Measurements from ENCODE around the gene ZC3H18. TPM values are rescaled to one million over a fixed set of nuclear protein-coding genes. Genes with fewer than 3 reads are reported as not detected.

The ZC3H18 gene
- total and polyA plus RNA-seq, 2 experiments from 2014 or later, result 30.0 to 40.7 TPM

- no peak overlapping the region for H2AFZ ChIP-seq
- peaks cover 2% of the 10 kb centered on the region for H3K27me3 Mint-ChIP-seq (ENCODE audit: insufficient read depth, low read depth, poor library complexity)
- peak overlapping the region; percentile 70 for H3K4me3 Mint-ChIP-seq
- H3F3A ChIP-seq (replicated peaks; ENCODE audit: low read depth), result peaks cover 20% of the 10 kb centered on the region
- H3K9me2 ChIP-seq (ENCODE audit: insufficient read depth), result no peaks in the 10 kb centered on the region
- peak overlapping the region; percentile 77 for H3K4me2 ChIP-seq
- H3K27ac ChIP-seq (ENCODE audit: low read depth), result peak overlapping the region; percentile 80
- peak; percentile 89 for ATAC-seq
- peaks cover 8% of the 10 kb centered on the region for H3K36me3 ChIP-seq (ENCODE audit: insufficient read depth)
- peaks cover 39% of the 10 kb centered on the region for H3K36me3 Mint-ChIP-seq (ENCODE audit: low read depth)
- DNase-seq (ENCODE audit: low spot score), result peak; percentile 92
- peaks cover 20% of the 10 kb centered on the region for H3K79me2 ChIP-seq (replicated peaks; ENCODE audit: insufficient read depth)
- H4K20me1 ChIP-seq (replicated peaks; ENCODE audit: insufficient read depth), result peaks cover 37% of the 10 kb centered on the region
- H3K4me1 ChIP-seq (ENCODE audit: insufficient read depth), result peaks cover 9% of the 10 kb centered on the region; the same call in 1 of the 2 replicates
- no peaks in the 10 kb centered on the region for H3K9me3 Mint-ChIP-seq
- peaks cover 21% of the 10 kb centered on the region for H3K4me1 Mint-ChIP-seq
- no peaks in the 10 kb centered on the region for H3K27me3 ChIP-seq (ENCODE audit: insufficient read depth)
- TF ChIP-seq, protein P1, sequence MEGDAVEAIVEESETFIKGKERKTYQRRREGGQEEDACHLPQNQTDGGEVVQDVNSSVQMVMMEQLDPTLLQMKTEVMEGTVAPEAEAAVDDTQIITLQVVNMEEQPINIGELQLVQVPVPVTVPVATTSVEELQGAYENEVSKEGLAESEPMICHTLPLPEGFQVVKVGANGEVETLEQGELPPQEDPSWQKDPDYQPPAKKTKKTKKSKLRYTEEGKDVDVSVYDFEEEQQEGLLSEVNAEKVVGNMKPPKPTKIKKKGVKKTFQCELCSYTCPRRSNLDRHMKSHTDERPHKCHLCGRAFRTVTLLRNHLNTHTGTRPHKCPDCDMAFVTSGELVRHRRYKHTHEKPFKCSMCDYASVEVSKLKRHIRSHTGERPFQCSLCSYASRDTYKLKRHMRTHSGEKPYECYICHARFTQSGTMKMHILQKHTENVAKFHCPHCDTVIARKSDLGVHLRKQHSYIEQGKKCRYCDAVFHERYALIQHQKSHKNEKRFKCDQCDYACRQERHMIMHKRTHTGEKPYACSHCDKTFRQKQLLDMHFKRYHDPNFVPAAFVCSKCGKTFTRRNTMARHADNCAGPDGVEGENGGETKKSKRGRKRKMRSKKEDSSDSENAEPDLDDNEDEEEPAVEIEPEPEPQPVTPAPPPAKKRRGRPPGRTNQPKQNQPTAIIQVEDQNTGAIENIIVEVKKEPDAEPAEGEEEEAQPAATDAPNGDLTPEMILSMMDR (conservative IDR thresholded peaks at IDR 0.05; ENCODE audit: low read depth in 2 of 2), result peak; percentile 17 to 54; a peak in 2 of 4 replicates
- TF ChIP-seq ZNF462 (CRISPR knock-in tag; IDR thresholded peaks at IDR 0.05) (no peak), STAT1 (IDR thresholded peaks at IDR 0.05; ENCODE audit: unreplicated experiment) (no peak), EZH2phosphoT487 (IDR thresholded peaks at IDR 0.05; ENCODE audit: unreplicated experiment) (no peak), CREB1 (CRISPR knock-in tag; IDR thresholded peaks at IDR 0.05; ENCODE audit: low read depth) (peak; percentile 23; the same call in 1 of the 2 replicates), POLR2AphosphoS5 (IDR thresholded peaks at IDR 0.05; ENCODE audit: low read depth) (no peak)
- peak overlapping the region; percentile 45; the same call in 1 of the 2 replicates for H3K4me3 ChIP-seq
- no peak overlapping the region for H3K27ac Mint-ChIP-seq
These were observed 41.0 kb downstream of the ZC3H18 start for GRCh38 chr16:88610909-88611812.
